Stimulated activated naive CD4-positive, alpha-beta T cell treated with Interleukin-2 at 50 U/mL for 16 hours (primary cell): ENCODE results near the gene LCAT.
"Not testable (repeated sequence)": the region's sequence is repeated elsewhere in the genome, so short reads cannot be mapped to it uniquely, and the experiment has no call there.

Source experiments
- DNase-seq: peaks from one replicate; lab custom pipeline; 2025; lab: John Stamatoyannopoulos, UW

LCAT gene

GRCh38 chr16:67943619-67944504 lies at the start of gene LCAT:
LCAT (minus strand) TSS chr16:67944120; CDS start chr16:67944101, 19 bp downstream.
- no peak for DNase-seq

- DNase-seq = peak; percentile 76
Observed at GRCh38 chr16:67993207-67994039, 49.5 kb upstream of the LCAT start.

GRCh38 chr16:67992661-67993206 lies 48.8 kb upstream of the LCAT start:
- DNase-seq = no peak

GRCh38 chr16:67990018-67990386 lies 46.1 kb upstream of the LCAT start:
- DNase-seq = no peak

GRCh38 chr16:67989322-67990017 lies 45.5 kb upstream of the LCAT start:
- DNase-seq = no peak

GRCh38 chr16:67988675-67989074 lies 44.8 kb upstream of the LCAT start:
- no peak for DNase-seq

- DNase-seq = no peak
Observed at GRCh38 chr16:67987460-67988160, 43.7 kb upstream of the LCAT start.

- DNase-seq = no peak
Observed at GRCh38 chr16:67986949-67987348, 43.0 kb upstream of the LCAT start.

- no peak for DNase-seq
Observed at GRCh38 chr16:67982011-67982696, 38.2 kb upstream of the LCAT start.

GRCh38 chr16:67979955-67980678 lies 36.2 kb upstream of the LCAT start, which contains the start of gene DPEP3:
DPEP3 (minus strand) TSS chr16:67980499; CDS start chr16:67980380, 119 bp downstream.
- DNase-seq = no peak

GRCh38 chr16:67977469-67978227 lies 33.7 kb upstream of the LCAT start:
- no peak for DNase-seq

- no peak for DNase-seq
Observed at GRCh38 chr16:67977005-67977404, 33.1 kb upstream of the LCAT start.

GRCh38 chr16:67976205-67976604 lies 32.3 kb upstream of the LCAT start:
- no peak for DNase-seq

GRCh38 chr16:67975321-67976105 lies 31.6 kb upstream of the LCAT start:
- no peak for DNase-seq

- not testable (repeated sequence) for DNase-seq
Observed at GRCh38 chr16:67972285-67972684, 28.4 kb upstream of the LCAT start.

- DNase-seq = no peak
Observed at GRCh38 chr16:67971111-67971510, 27.2 kb upstream of the LCAT start.

GRCh38 chr16:67969254-67970039 lies 25.5 kb upstream of the LCAT start:
- DNase-seq = peak; percentile 20
